Stimulated activated CD4-positive, alpha-beta T cell treated with anti-CD3 and anti-CD28 coated beads, Interleukin-12 subunit alpha, Interleukin-12 subunit beta, amount 100 ng/mL, for 48 hours (primary cell): ENCODE measurements around the gene MYT1.

Experiments used
- DNase-seq, 3 donors: peaks; one replicate each; pipeline ENCODE4 v3.0.0-alpha.2; 2020; ENCODE audit warnings: low read depth in 2 of 3, low spot score in 1 of 3

The MYT1 gene

DNA sequence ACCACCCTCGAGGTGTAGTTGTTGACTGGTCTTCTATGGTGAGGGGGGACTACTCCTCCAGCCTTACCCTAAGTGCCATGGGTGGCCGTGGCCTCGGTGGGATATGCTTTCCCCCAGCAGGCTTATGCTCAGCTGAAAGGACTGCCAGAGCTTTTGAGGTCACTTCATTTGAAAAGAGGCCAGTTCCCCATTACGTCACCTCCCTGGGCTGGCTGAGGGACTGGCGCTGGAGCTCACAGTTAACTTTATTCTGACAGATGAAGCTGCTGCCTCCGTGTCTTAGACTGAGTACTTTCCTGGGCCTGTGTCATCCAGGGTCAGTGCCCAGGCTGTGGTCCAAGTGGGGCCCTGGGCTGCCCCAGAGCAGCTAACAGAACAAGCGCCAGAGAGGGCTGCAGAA, 48.5 kb downstream of the MYT1 start:
- DNase-seq = no peak

DNA sequence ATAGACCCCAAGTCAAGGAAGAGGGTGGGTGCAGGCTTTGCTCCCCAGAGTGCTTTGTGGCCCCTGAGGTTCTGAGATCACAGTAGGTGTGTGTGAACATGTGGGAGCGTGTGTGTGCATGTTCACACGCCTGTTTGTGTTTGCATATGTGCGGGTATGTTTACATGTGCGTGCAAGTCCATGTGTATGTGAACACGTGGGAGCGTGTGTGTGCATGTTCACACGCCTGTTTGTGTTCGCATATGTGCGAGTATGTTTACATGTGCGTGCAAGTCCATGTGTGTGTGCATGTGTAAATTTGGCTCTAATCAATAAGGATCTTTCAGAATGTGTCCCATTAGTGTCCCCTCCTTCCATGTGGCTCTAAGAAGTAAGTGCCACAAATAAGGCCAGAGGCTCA, 49.9 kb downstream of the MYT1 start:
- DNase-seq = no peak

DNA sequence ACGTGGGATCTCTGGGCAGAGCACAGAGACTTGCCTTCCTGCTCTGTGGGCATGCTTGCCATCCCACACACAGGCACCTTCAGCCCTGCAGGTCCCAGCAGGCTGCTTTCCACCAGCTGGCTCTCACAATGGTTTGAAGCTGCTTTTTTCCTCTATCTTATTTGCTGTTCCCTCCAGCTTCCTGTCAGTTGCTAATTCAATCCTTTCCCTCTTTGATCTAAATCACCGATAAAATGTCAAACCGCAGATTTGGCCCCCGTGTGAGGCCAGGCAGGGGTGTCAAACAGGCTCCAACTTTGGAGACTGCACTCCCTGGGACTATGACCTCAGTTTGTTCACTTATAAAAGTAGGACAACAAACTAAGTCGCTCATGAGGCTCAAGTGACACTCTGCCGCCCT, 50.7 kb downstream of the MYT1 start:
- DNase-seq = no peak

DNA sequence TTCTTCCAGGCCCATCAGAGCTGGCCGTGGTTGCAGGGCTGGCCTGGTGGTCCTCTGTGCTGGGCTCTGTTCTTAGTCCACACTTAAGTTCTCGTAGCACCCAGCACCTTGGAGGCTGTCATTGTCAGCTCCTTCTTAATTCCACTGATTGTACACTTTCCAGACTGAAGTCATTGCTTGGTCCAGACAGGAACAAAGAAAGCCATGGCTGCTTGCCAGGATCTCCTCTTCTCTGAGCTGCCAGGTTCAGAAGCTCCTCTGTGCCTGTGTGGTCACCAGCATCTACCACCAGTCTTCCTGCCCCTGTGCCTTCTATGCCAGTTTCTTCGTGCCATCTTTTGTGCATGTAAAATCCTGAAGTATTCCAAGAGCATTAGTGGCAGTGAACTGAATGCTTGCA, 51.8 kb downstream of the MYT1 start:
- no peak for DNase-seq

DNA sequence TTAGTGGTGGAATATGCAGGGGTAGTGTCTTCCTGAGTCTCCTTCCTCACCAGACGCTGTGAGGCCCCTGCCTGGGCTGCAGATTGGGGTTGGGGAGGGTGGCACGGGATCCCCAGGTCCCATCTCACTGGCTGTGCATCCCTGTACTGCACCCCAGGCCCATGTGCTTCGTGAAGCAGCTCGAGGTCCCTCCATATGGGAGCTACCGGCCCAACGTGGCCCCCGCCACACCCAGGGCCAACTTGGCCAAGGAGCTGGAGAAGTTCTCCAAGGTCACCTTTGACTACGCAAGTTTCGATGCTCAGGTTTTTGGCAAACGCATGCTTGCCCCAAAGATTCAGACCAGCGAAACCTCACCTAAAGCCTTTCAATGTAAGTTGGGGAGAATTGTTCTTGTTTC, 52.7 kb downstream of the MYT1 start:
- no peak for DNase-seq

DNA sequence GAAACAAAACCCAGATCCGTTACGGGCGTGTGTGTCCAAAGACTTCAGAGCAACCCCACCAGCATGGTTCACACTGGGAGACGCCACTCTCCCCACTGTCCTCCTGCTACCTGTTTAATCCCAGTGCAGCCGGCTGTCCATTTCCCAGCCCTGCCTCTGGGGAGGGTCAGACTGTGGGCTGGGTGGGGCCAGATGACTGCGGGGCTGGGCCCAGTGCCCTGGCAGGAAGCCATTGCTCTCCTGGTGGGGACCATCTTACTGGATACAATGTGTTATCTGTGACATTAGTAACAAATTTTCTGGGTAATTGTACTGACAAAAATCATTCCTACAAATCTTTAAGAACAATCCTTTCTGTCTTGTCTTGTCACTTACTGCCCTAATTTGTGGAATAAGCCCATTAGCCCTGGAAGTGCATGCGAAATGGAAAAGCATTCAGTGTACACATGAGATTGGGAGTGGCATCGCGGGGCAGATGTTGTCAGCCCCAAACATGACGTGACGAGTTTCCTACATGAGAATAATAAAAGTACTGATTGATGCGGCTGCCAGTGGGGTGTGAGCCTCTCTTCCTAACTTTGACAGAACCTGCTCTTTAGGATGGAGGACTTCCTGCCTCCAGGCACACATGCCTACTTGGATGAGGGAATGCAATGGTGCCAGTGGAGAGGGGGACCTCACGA, 53.4 kb downstream of the MYT1 start:
- DNase-seq = no peak

DNA sequence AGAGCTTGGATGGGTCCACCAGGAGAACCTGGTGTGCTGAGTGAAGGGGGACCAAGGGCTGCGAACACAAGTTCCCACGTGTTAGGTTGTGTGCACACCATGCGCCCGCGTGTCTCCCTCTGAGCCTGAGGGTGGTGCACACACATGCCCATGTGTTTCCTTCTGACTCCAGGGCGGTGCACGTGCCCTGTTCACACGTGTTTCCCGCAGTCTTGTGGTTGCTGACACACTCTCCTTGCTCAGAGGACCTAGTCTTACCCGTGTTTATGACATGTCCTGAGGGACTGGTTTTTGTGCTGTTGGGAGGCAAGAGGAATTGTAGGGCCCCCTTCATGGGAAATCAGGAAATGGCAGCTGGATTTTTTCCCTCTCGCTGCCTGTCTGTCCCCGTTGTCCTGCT, 55.0 kb downstream of the MYT1 start:
- no peak for DNase-seq

DNA sequence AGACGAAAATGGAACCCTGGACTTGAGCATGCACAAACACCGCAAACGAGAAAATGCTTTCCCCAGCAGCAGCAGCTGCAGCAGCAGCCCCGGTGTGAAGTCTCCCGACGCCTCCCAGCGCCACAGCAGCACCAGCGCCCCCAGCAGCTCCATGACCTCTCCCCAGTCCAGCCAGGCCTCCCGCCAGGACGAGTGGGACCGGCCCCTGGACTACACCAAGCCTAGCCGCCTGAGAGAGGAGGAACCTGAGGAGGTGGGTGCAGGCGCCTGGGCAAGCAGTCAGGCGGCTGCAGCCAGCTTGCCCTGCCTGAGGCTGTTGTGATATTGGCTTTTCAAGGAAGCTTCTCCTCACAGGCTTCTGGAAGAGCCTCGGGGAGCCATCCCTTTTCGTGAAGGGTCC, 55.5 kb downstream of the MYT1 start:
- DNase-seq = no peak

DNA sequence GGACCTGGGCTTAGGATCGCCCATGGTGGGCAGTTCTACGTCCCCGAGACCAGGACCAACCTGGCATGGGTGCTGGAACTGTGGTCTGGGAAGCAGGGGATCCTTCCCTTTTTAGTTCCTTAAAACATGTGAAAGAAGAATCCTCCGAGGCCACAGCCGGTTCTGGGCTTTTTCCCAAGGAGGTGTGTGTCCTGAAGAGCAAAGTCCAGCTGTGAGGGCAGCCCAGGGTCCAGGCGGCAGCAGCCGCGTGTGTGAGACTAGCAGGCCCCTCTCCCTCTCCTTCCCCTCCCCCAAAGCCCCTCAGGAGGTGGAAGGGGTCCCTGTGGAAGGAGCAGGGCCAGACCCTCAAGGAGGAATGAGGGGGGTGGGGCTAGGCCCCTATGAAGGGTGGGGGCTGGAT, 56.2 kb downstream of the MYT1 start:
- DNase-seq = no peak

DNA sequence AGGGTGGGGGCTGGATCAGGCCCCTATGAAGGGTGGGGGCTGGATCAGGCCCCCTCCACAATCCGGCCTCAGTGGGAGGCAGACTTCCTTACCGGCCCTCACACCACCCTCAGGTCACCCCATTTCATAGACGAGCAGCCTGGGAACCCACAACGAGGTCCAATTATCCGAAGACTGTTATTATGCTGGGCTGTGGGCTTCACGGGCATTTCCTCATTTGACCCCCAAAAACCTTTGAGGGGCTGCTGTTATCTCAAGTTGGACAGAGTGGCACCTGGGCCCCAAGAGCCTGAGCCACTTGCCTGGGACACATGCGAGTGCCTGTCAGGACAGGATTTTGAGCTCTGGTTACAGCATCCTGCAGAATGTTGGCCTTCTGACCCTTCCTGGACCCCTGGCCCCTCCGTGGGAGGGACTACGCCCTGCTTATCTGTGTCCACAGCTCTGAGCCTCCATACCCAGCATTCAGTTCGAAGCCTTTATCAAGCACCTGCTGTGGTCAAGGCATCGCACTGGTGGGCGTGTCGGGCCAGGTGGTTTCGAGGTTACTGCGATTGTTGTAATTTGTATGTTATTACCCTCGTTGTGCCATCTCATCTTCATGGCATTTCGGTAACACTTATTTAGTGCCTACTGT, 56.8 kb downstream of the MYT1 start:
- no peak for DNase-seq

DNA sequence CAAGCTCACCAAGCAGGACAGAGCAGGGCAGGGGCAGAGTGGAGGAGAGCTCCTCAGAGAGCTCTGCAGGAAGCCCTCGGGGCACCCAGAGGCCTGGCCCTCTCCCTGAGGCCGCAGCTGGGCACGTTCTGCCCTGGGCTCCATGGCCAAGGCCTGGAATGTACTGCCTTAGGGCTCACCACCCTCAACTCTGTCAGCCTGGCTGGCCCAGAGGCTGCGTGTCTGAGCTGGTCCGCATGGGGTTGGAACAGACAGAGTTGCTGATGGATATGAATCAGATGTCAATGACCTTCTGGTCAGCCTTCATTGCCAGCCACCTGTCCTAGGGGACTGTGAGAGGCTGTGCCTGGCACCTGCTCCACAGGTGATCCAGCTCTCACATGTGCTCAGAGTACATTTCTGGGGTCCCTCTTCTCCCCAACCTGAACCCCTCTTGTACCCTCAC, 58.1 kb downstream of the MYT1 start:
- DNase-seq = no peak

DNA sequence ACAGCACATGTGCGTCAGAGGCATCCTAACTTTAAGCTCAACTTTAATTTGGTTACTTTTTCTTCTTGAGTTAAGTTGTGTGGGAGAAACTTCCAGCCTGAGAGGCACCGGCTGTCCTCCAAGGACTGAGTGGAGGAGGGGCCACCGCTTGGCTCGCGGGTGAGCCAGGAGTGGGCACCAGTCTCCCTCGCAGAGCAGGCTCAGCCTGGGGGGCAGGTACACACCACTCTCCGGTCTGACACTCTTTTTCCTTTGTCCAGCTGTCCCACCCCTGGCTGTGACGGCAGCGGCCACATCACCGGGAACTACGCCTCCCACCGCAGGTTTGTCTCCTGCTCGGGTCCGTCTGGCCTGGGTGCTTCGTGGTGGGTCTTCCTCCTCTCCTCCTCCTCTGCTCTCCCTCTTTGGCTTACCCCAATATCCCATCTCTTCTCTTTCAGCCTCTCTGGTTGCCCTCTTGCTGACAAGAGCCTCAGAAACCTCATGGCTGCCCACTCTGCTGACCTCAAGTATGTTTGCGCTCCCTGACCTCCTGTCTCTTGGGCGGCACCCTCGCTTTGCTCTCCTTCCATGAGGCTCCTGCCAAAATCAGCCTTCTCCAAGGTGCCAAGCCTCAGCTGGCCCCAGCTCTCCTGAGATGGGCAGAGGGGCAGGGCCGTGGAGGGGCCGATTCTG, 58.7 kb downstream of the MYT1 start:
- DNase-seq = no peak

DNA sequence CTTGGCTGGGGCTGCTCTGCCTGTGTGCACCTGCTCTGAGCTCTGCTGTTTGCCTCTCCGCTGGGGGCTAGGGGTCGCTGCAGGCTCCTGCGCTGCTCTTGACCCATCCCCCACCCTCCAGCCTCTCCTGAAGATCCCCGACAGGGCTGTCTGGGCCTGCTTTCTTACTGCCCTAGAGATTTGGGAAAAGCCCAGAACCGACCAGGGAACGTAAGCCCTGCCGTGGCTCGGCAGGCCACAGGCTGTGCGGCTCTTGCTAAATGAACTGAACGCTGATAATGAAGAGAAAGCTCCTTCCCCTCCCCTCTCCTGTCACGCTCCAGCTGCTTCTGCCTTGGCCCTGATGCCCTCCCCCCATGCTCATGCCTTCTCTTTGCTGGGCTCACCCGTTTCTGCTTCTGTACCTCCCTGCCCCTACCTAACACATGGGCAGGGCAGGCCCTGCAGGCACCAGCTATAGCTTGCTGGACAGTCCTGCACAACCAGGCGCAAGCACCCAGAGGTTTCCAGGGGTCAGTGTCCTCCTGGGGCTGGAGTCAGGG, 59.3 kb downstream of the MYT1 start:
- DNase-seq = no peak

DNA sequence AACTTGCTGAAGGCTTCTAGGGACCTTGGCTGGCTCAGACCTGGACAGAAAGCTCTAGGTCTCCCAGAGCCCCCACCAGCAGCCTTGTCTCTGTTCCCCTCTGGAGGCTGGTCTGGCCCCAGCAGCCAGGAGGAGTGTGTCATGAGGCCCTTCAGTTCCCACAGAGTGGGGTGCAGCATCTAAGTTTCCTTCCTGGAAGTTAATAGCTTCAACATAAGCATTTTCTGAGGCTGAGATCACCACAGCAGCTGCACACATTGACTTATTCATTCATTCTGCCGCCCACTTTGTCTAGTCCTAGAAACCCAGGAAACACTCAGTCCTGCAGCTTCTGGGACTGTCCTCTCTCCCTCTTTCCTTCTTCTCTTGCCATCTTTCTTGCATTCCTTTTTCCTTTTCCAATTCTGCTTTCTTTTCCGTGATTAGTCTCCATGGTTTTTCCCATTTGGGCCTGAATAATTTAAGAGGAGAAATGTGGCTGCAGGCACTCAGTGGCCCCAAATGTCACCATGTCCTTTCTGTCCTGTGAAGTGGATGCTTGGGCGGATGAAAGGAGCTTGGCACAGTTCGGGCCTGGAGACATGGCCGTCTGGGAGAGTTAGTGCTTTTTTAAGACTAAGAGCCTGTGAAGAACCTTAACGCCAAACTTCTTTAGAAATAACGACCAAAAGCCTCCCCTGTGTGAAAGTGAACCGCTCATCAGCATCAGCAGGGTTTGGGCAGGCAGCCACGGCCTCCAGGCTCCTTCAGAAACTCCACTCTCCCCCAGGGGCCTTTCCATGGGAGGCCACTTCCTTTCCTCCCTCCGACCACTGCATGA, 60.3 kb downstream of the MYT1 start:
- no peak for DNase-seq

DNA sequence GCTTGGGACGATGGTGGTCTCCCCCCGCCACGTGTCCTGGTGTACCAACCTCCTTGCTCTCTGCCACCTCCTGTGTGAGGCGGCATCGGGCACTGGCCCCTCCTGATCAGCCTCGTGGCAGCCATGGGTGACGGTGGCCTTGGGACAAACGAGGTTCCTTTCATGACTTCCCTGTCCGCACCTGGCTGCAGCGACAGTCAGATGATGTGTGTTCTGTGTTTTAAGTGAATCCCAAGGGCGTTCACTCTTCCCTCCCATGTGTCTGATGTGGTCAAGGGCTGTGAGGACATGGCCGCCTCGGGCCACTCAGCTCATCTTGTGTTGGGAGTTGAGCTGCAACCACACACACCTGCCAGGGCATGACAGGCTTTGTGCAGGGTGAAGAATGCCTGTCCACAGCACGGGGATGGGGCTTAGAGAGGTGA, 60.9 kb downstream of the MYT1 start:
- DNase-seq = no peak

DNA sequence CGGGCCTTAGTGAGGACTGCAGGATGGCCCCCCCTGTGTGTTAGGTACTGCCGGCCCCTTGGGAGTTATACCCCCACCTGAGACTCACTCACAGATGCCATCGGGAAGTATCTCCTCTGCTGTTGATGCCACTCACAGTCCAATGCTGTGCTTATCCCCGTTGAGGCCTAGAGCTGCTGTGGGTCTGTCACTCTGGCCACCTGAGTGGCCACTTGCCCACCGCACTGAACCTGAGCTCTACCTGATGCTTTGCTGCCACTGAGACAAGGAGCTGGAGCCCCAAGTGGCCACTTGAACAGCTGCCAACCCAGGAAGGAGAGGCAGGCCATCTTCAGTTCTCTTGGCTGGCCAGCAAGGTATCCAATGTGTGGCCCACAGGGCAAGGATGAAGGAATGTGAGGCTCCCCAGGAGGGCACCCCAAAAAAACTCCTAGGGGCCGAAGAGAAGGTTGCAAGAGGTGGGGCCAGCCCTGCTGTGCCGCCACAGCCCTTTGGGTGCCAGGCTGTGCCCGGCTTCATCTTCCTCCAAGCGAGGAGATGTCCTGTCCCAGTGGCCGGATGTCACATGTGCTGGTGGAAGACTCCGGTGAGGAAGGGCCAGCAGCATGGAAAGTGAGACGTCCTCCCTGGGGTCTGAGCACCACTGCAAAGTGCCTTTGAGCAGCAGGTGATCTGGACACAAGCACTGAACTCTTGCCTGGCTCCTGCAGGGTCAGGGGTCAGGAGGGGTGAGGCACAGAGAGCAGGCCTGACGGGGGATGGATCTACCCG, 61.8 kb downstream of the MYT1 start:
- no peak for DNase-seq

DNA sequence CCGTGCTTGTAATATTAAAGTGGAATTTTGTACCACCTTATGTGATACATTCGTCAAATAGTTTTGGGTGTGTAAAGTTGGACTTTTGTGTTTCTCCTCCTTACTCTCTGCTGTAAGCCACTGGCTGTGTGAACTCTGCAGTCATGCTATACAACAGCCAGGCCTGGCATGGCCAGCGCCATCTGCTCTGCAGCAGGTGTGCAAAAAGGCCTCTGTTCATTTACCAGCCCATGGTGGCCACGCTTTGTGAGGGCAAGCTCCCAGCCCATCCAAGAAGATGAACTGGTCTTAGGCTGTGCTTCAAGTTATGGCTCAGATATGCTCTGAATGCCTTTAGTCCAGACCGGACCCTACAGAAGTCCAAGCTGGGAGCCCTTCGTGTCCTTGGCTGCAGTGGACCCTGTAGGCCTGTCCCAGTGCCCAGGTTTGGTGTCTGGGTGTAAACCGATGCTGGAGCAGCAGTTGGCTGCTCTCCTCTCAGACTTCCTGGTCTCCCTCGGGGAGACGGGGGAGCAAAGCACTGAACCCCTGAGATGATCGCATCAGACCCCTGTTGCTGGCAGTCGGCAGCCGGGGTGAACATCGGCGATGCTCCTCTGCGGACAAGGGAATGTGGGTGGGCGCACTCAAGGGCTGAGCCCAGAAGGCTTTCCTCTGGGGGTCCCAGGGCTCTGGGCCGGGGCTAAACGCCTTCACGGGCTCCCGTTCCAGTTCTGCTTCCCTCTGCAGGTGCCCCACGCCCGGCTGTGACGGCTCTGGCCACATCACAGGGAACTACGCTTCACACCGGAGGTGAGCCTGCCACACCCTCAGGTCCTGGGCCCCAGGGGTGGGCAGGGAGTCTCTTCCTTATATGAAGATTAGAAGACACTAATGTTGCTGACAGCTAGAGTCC, 62.7 kb downstream of the MYT1 start:
- DNase-seq = no peak

DNA sequence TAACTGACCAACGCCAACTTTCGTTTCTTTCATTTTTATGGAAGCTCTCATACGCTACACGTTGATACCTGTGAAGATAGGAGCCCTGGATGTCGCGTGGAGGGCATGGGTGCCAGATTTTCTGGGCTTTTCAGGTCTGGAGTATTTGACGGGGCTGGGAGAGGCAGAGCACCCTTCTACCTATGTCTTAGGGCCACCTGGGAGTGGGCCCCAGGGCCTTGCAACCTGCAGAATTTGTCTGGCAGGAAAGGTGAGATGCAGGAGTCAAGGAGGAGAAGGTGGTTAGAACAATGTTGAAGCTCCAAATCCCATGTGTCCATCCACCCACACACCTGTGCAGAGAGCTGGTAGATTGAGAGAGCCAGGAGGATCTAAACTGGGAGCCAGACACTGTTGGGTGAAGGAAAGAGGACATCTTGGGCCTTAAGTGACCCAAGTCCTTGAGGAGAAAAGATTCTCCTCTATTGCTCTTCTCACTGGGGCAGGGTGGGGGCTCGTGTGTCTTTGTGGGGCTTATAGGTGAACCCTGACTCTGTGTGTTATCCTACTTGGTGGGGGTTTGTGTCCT, 63.9 kb downstream of the MYT1 start:
- DNase-seq = no peak

DNA sequence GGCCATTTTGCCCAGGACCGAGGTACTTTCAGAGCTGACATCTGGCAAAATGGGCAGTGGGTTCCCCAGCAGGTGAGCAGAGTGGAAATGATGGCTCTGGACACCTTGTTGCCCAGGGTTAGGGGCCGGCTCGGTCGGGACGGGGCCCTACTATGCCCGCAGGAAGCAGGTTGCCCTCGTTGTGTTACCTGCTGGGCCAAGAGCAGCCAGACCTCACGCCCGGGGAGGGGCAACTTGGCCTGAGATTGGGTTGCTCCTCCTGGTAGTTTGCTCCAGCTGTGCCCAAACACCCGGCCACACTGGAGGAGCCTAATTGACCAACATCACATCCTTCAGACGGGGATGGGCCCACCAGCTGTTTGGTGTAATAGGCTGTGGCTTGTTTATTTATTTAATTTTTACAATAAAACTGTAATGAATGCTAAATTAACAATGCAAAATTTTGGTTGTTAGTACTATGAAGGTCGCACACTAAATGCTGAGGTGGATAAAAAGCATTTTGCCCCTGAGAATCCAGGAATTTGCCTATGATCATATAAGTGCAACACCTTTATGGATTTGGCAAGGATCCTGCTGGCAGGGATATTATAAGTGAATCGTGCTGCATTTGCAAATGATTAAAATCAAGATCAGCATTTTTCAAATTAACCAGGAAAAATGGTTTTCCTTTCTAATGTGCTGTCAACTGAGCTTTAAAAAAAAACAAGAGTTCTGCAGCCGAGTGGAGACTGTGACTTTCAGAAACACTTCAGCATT, 64.7 kb downstream of the MYT1 start:
- DNase-seq = no peak
